Psoas muscle (tissue), 8 donors: ENCODE data around the gene MRPL50. TPM values are rescaled to one million over a fixed set of nuclear protein-coding genes. Genes with fewer than 3 reads are reported as not detected.

Experiments used
- ATAC-seq, 4 donors: fragments of 200-7000 bp; cut with Tn5 transposase; one replicate each; pipeline ENCODE4 v1.9.1; 2020; ENCODE audit warnings: moderate library complexity in 3 of 4, mild to moderate bottlenecking in 2 of 4
- DNase-seq, 2 donors: peaks; one replicate each; pipeline ENCODE4 v3.0.0-alpha.2; 2020
- H3K27ac ChIP-seq: fragments of 200-600 bp; one replicate; pipeline ENCODE4 v1.8.0; 2022
- H3K27me3 ChIP-seq, 3 donors: fragments of 200-600 bp in 1 of 3; one replicate each; pipeline versions ENCODE4 v1.6.1 to v1.8.0; 2013 to 2022; ENCODE audit warnings: low read length in 2 of 3, mild to moderate bottlenecking in 2 of 3, moderate library complexity in 1 of 3; ENCODE audit not compliant: insufficient read depth in 3 of 3
- H3K36me3 ChIP-seq, 2 donors: fragments of 200-600 bp in 1 of 2; one replicate each; pipeline versions ENCODE4 v1.6.1 to v1.8.0; 2013 to 2022; ENCODE audit warnings: low read depth in 1 of 2, mild to moderate bottlenecking in 1 of 2, moderate library complexity in 1 of 2; ENCODE audit not compliant: insufficient read depth in 1 of 2
- H3K4me1 ChIP-seq: fragments of 200-600 bp; one replicate; pipeline ENCODE4 v1.8.0; 2022
- H3K4me3 ChIP-seq: fragments of 200-600 bp; one replicate; pipeline ENCODE4 v1.8.0; 2022; ENCODE audit warnings: mild to moderate bottlenecking
- H3K9me3 ChIP-seq: fragments of 200-600 bp; one replicate; pipeline ENCODE4 v1.8.0; 2022
- CTCF ChIP-seq: fragments of 200-600 bp; IDR thresholded peaks from one replicate; pipeline ENCODE4 v1.8.0; 2022; ENCODE audit warnings: antibody characterized with exemption
- WGBS, 3 donors: extraction: QIAGEN DNeasy Blood & Tissue Kit; methylation state at CpG; one replicate each; pipeline versions ENCODE4 v1.1.6 to v1.1.7; 2013; 5-methylcytosine and 5-hydroxymethylcytosine counted together
- intact Hi-C, 2 donors: fragments of 100-400 bp; cut with DNase I; formaldehyde crosslinking; loops; one replicate each; pipeline versions ENCODE4 v1.11.0 to v1.14.2; 2022
- polyA plus RNA-seq, 3 donors: library from polyadenylated mRNA; stranded (reverse); fragments of 200-250 nt; gene quantifications; one replicate each; pipeline ENCODE4 v1.2.3, GENCODE V29; 2013
- total RNA-seq, 4 donors: library from RNA; stranded (reverse); fragmentation: NEBNext Ultra II Directional in 2 of 4; extraction: Animal tissue kit (Norgen Biotek cat#: 25700) in 2 of 4; gene quantifications; one replicate each; pipeline versions ENCODE4 v1.2.1 to v1.2.4, GENCODE V29; 2021 to 2023
- donor health status: healthy with polysubstance abuse.
- donor health status: DM: no; HTN: no; CAD: no; lungs with moderate emphysema.
- donor health status: Bipolar disorder and iron deficiency.
- donor health status: healthy.
- donor health status: DM: yes; HTN: yes; CAD: no.
- donor health status: DM: no; HTN: no; CAD: no.
- donor health status: DM: no; HTN: no; CAD: no.
- donor health status: DM: yes; HTN: yes; CAD: no.

MRPL50 gene
- total and polyA plus RNA-seq, 7 donors = 8.6 to 19.9 (median 12.9) TPM

- no peak for ATAC-seq
- DNase-seq = no peak
- Histone ChIP-seq H3K27me3 (no peaks in the 10 kb centered on the region), H3K9me3 (no peaks in the 10 kb centered on the region), H3K27ac (no peak overlapping the region), H3K4me1 (no peaks in the 10 kb centered on the region), H3K4me3 (no peak overlapping the region), H3K36me3 (no peaks in the 10 kb centered on the region)
- WGBS, 3 donors = 86 to 89% (median 88%) methylated on average over 12 of the region's 12 CpGs
- TF ChIP-seq CTCF = no peak
- intact Hi-C loops = no loop called here
Observed at GRCh38 chr9:101375546-101375945, 22.9 kb downstream of the MRPL50 start.

GRCh38 chr9:101372327-101373118 is 25.9 kb downstream of the MRPL50 start:
- no peak for ATAC-seq
- 21 to 48% (median 29%) methylated on average over 2 of the region's 2 CpGs for WGBS, 3 donors
- H3K27me3 ChIP-seq = no peaks in the 10 kb centered on the region
- H3K4me1 ChIP-seq = no peaks in the 10 kb centered on the region
- H3K27ac ChIP-seq = no peak overlapping the region
- no peaks in the 10 kb centered on the region for H3K36me3 ChIP-seq
- TF ChIP-seq CTCF = no peak
- no peak overlapping the region for H3K4me3 ChIP-seq
- H3K9me3 ChIP-seq = no peaks in the 10 kb centered on the region
- DNase-seq = no peak
- intact Hi-C loops = no loop called here

- Histone ChIP-seq H3K27ac (no peak overlapping the region), H3K4me1 (no peaks in the 10 kb centered on the region), H3K36me3 (no peaks in the 10 kb centered on the region), H3K27me3 (no peaks in the 10 kb centered on the region), H3K9me3 (no peaks in the 10 kb centered on the region), H3K4me3 (no peak overlapping the region)
- intact Hi-C loops = no loop called here
- ATAC-seq (no peak), DNase-seq (no peak)
- 93 to 96% (median 94%) methylated on average over 3 of the region's 3 CpGs for WGBS, 3 donors
- TF ChIP-seq CTCF = no peak
Observed at GRCh38 chr9:101371813-101372212, 26.6 kb downstream of the MRPL50 start.

- H3K4me1 ChIP-seq = no peaks in the 10 kb centered on the region
- intact Hi-C loops = no loop called here
- DNase-seq = no peak
- no peak overlapping the region for H3K4me3 ChIP-seq
- WGBS, 3 donors = 72 to 77% (median 76%) methylated on average over 2 of the region's 2 CpGs
- no peak for TF ChIP-seq CTCF
- no peaks in the 10 kb centered on the region for H3K36me3 ChIP-seq
- no peaks in the 10 kb centered on the region for H3K9me3 ChIP-seq
- H3K27me3 ChIP-seq = no peaks in the 10 kb centered on the region
- ATAC-seq = no peak
- H3K27ac ChIP-seq = no peak overlapping the region
Observed at GRCh38 chr9:101369884-101370531, 28.4 kb downstream of the MRPL50 start.
